HCEC 1CT (cell line): Measurements from ENCODE around the gene TPST2.
"Not testable (repeated sequence)": the region's sequence is repeated elsewhere in the genome, so short reads cannot be mapped to it uniquely, and the experiment has no call there.

ENCODE experiments used
- DNase-seq: peaks from one replicate; pipeline ENCODE4 v3.0.0-alpha.2; 2017

Gene TPST2

DNA sequence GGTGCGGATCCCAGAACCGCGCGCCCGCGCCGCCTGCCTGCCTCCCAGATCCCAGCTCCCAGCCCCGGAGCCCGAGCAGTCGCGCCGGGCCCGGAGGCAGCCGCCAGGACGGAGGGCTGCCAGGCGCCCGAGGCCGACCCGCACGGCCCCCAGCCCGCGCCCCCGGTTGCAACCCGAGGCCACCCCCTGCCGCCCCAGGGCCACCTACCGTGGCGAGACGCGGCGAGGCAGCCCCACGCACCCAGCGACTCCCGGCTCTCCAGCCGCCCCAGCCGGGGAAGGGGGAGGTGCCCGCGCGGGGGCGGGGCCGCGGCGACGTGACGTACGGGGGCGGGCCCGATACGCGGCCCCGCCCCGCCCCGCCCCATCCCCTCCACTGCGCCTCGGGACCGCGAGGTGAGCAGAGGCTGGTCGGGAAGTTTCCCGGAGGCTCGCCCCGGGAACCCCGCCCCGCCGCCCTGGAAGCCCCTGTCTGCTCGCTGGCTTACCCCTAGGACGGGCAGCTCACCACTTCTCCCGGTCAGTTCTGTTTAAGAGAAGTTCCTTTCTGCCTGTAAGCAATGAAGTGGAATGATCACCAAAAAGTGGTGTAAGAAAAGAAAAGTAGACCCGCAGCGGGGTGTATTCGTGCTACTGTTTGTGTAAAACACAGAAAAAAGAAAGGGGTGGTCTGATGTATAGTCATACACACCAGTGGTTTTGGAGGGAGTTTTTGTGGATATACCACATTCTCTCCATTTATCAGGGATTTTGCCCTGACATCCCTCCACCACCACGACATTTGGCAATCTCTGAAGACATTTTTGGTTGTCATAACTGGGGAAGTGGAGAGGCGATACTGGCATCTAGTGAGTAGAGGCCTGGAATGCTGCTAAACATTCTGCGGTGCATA is at the start of gene TPST2:
TSS of gene TPST2 (minus strand) at position 288 of the 892 bp plus-strand sequence. CDS start 48,502 bp downstream, outside the sequence.
- peak; percentile 73 for DNase-seq

GRCh38 chr22:26636296-26636695 is 46.4 kb upstream of the TPST2 start:
- DNase-seq: no peak

DNA sequence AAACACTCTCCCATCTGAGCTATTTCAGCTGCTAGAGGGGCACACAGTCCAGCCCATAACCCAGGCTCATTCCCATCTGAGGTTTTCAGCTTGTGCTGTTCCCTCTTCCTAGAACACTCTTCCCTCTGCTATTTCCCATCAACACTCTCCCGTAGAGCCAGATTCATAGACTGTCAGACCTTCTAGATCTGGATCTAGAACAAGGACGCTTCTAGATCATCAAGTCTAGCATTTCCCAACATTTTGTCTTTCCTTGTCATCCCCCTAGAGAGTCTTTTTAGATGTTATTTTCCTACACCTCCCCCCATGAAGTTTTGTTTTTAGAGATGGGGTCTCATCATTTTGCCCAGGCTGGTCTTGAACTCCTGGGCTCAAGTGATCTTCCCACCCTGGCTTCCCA is 45.2 kb upstream of the TPST2 start:
- no peak for DNase-seq

- DNase-seq: no peak
Observed at GRCh38 chr22:26634189-26634588, 44.3 kb upstream of the TPST2 start.

DNA sequence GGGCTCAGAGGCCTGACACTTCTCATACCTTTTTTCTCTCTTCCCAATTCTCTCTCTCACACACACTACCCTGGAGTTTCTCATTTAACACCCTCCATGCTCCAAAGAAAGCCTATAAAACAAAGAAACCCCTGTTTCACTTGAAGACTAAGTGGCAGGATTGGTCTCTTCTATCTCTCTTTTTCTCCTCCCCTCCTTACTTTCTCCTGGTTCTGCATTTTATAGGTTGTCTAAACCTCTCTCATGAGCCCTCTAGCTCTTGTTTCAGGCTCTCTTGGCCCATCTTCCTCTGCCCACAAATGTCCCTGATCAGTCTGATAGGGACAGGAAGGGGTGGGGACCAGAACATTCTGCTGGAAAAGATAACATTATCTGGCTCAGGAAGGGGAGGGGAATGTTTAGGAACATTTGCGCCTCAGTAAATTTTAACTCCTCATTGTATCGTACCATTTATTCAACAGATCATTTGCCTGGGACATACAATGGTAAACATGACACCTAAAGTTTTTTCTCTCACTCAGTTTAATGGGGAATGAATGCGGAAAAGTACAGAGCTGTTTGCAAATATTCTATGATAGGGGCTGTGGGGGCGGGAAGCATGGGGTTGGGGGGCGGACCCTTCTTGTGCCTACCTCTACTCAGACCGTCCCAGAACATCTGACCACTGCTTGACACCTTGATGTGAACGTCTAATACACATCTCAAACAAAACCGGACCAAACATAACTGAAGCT is 42.7 kb upstream of the TPST2 start:
- no peak for DNase-seq

GRCh38 chr22:26631282-26631681 is 41.4 kb upstream of the TPST2 start:
- no peak for DNase-seq

DNA sequence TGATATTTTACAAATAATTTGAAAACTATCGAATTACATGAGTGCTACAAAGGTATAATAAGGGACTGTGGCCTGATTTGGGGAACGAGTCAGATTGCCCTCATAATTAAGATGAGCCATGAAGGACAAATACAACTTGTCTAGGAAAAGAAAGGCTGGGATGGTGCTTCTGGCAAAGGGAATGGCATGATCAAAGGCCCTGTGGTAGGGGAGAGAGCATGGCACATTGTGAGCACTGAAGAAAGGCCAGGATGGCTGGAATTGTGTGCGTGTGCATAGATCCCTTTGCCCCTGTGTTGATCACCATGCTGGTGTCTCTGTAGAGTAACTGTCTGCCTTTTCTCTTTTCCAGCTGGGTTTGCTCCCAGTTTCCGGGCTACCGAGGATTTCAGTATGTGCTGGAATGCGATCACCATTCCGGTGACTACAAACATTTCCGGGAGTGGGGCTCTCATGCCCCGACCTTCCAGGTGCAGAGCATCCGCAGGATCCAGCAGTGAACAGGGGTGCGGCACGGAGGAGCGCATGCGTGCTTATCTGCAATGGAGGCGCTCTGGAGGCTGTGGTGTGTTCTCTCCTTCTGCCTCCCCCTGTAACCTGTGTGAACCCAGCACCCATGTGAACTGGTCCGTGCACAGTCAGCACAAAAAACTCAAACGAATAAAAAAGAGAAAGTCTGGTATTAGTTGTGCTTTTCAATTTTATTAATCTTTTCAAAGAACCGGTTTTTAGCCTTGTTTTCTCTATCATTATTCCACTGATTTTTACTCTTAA is 40.2 kb upstream of the TPST2 start:
- no peak for DNase-seq

DNA sequence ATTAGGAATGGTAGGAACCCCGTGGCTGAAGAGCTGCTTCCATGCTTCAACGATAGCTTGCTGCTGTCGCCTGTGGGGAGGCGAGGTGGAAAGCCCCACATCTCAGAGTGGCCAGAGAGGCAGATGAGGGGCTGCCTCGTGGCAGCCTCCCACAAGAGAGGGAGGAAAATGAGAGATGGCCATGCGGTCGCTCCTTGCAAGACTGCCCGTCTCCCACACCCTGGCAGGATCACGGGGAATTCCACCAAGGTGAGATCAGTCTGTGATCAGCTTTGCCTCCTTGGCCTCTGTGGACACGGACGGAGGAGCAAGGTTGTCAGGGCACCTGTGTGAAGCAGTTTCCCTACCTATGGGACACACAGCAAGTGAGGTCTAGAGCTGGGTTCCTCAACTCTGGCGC is 34.9 kb upstream of the TPST2 start:
- DNase-seq: no peak

DNA sequence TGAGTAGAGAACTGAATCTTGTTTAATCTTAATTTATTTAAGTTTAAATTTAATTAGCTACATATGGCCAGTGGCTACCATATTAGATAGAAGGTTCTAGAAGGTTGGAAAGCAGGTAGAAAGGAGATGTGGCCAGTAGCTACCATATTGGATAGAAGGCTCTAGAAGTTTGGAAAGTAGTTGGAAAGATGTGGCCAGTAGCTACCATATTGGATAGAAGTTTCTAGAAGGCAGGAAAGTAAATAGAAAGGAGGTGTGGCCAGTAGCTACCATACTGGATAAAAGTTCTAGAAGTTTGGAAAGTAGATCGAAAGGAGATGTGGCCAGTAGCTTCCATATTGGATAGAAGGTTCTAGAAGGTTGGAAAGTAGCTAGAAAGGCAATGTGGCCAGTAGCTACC is 34.1 kb upstream of the TPST2 start:
- DNase-seq: no peak

DNA sequence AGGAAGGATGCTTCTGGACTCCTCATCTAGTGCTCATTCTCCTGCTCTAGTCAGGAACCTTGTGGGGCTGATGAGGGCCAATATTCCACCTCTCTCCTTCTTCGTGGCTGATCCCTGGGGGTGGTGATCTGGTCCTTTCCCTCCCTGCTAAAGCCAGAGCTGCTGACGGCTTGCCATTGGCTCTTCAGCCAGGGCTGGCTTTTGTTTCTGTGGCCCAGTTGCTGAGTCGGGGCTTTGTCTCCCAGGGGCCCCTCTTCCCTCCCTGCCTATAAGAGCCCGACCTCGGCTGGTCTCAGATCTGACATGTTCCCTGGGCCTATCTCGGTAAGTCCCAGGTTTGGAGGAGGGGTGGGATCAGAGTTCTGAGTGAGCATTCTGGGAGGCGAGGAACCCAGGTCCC is 31.7 kb upstream of the TPST2 start, which contains the start of gene CRYBA4:
TSS of gene CRYBA4 (plus strand) at position 301 of the 400 bp plus-strand sequence. CDS start 634 bp downstream, outside the sequence.
- DNase-seq: no peak

- no peak for DNase-seq
Observed at GRCh38 chr22:26620197-26620596, 30.3 kb upstream of the TPST2 start.

DNA sequence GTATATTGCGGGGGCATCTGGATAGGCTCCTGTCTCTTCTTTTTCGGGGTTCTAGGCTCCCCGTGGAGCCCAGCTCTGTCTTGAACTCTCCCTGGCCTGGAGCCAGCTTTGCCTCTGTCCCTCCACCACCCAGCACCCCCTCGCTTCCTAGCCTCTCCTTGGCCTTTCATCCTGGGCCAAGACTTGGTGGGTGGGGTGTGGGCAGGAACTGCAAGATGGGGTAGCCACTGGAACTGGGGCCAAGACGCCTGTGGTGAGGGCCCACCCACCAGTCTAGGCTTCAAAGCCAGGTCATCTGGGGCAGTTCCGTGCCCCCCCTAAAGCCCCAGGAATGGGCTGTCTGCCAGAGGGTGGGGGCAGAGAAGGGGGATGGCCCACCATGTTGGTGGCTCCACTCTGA is 29.6 kb upstream of the TPST2 start:
- no peak for DNase-seq

DNA sequence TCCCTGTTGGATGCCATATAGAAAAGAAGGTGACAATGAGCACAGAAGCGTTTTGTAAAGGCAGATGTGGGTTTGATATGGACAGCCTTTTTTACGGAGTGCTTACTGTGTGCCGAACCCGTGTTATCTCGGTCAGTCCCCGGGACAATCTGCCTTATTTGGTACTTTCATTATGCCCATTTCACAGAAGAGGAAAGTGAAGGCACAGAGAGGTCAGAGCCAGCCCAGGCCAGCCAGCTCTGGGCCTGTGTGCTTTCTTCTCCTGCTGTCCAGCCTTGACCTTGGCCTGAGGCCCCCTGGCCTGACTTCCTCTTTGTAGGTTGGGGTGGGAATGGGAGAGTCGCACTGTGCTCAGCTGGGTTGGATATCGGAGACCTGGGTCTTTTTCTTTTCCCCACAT is 28.5 kb upstream of the TPST2 start:
- no peak for DNase-seq

- DNase-seq: peak; percentile 55
Observed at GRCh38 chr22:26617271-26618199, 27.6 kb upstream of the TPST2 start, which contains the start of gene CRYBB1. Gene CRYBB1 (minus strand): TSS chr22:26618027. CDS start chr22:26616319, 1,708 bp downstream.

DNA sequence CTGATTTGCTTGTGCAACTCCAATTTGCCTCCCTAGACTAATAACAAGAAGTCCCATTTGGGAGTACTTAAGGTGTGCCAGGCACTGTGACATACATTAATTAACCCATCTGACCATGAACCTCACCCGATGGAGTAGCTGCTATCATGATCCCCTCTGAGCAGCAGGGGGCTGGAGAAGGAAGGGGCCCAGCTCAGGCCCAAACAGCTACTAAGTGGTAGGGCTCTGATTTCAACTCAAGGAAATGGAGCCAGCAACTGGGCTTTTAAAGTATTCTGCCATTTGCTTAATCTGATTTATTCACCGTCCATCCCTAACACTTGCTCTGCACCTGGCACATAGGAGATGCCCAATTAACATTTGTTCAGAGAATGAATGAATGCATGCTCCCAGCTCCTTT is 26.7 kb upstream of the TPST2 start:
- DNase-seq: no peak

- no peak for DNase-seq
Observed at GRCh38 chr22:26615830-26616435, 26.0 kb upstream of the TPST2 start.

DNA sequence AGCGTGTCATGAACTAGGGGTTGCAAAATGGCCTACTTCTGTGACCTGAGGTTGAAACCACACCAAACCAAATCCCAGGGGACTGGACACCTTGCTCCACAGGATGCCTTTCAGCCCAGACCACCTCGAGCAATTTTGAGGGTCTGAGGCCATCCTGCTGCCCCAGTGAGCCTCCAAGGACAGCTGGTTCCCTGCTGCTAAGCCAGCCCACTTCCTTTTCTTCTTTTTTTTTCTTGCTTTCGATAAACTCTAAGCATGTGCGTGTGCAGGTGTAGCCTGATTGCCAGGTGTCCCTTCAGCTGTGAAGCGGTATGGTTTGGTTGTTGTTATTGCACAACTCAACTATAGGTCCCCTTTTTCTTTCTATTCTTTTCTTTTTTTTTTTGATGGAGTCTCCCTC is 25.2 kb upstream of the TPST2 start:
- no peak for DNase-seq

DNA sequence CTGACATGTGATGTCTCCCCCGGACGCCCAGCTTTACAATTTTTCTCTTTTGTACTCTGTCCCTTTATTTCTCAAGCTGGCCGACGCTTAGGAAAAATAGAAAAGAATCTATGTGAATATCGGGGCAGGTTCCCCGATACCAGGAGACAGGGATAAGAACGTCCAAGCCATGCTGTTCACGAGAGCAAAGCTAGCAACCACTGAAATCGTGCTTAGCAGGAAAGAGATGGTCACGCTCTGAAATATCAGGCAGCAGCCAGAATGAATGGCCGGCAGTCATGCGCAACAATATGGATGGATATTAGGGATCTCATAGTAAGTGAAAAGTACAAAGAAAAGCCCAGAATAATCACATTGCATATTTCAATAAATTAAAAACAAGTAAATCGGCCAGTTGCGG is 24.4 kb upstream of the TPST2 start:
- DNase-seq: no peak

DNA sequence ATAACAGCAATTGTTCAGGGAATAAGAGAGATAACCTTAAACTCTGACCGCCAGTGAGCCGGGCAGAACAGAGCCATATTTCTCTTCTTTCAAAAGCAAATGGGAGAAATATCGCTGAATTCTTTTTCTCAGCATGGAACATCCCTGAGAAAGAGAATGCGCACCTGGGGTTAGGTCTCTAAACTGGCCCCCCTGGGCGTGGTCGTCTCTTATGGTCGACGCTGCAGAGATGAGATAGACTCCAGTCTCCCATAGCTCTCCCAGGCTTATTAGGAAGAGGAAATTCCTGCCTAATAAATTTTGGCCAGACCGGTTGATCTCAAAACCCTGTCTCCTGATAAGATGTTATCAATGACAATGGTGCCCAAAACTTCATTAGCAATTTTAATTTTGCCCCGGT is 23.8 kb upstream of the TPST2 start:
- DNase-seq: not testable (repeated sequence)

GRCh38 chr22:26612652-26613051 is 22.7 kb upstream of the TPST2 start:
- DNase-seq: no peak

- DNase-seq: peak; percentile 57
Observed at GRCh38 chr22:26610996-26611395, 21.1 kb upstream of the TPST2 start.
